ENCODE data around the gene TGFBR3. TPM values are rescaled to one million over a fixed set of nuclear protein-coding genes. Genes with fewer than 3 reads are reported as not detected.

TGFBR3 gene
- total RNA-seq, 2 experiments from 2014 or later: 31.5 to 36.6 TPM

DNA sequence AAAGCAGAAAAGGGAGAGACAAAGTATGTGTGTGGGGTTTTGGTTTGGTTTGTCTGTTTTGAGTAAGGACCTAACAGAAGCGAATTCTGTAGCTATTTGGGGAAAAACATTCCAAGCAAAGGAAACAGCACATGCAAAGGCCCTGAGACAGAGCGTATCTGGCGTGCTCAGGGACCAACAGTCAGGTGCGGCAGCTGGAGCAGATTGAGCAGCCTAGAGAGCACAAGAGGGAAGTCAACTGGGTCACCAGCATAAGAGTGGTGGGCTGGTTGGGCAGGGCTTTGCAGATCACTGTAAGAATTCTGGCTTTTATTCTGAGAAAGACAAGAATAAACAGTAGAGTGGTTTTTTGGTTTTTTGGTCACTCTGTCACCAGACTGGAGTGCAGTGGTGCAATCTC, 11.8 kb downstream of the TGFBR3 start:
- DNase-seq (no peak), ATAC-seq (ENCODE audit: poor library complexity) (no peak)
- no peaks in the 10 kb centered on the region for H3K9me3 Mint-ChIP-seq
- intact Hi-C loops (cut with DNase I, micrococcal nuclease): no loop called here
- H3K27me3 ChIP-seq (ENCODE audit: control insufficient read depth in 1 of 2, insufficient read depth in 2 of 2, low read length in 2 of 2): no peaks in the 10 kb centered on the region
- peaks cover 66% of the 10 kb centered on the region for H3K4me1 Mint-ChIP-seq (ENCODE audit: low read depth)
- H3K27me3 Mint-ChIP-seq: no peaks in the 10 kb centered on the region
- H3K27ac Mint-ChIP-seq: no peak overlapping the region
- no peak overlapping the region for H3K4me3 ChIP-seq (ENCODE audit: low read length)
- H3K4me3 Mint-ChIP-seq: no peak overlapping the region
- no peaks in the 10 kb centered on the region for H3K36me3 ChIP-seq (ENCODE audit: insufficient read depth, low read length)
- no peak overlapping the region for H3K27ac ChIP-seq (ENCODE audit: low read depth in 1 of 2, low read length in 2 of 2)
- H3K4me1 ChIP-seq (ENCODE audit: insufficient read depth, low read length): peaks cover 41% of the 10 kb centered on the region
- ChIA-PET POLR2A (interaction anchor here (0.8 kb wide), 1 partner anchor 11 kb away, joined by 3 read pairs; no protein-coding TSS in a partner anchor), CTCF (interaction anchor here (0.6 kb wide), 1 partner anchor 84 kb away, joined by 3 read pairs; no protein-coding TSS in a partner anchor)
- TF ChIP-seq, protein P1, sequence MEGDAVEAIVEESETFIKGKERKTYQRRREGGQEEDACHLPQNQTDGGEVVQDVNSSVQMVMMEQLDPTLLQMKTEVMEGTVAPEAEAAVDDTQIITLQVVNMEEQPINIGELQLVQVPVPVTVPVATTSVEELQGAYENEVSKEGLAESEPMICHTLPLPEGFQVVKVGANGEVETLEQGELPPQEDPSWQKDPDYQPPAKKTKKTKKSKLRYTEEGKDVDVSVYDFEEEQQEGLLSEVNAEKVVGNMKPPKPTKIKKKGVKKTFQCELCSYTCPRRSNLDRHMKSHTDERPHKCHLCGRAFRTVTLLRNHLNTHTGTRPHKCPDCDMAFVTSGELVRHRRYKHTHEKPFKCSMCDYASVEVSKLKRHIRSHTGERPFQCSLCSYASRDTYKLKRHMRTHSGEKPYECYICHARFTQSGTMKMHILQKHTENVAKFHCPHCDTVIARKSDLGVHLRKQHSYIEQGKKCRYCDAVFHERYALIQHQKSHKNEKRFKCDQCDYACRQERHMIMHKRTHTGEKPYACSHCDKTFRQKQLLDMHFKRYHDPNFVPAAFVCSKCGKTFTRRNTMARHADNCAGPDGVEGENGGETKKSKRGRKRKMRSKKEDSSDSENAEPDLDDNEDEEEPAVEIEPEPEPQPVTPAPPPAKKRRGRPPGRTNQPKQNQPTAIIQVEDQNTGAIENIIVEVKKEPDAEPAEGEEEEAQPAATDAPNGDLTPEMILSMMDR (IDR thresholded peaks at IDR 0.05): no peak
- H3K9me3 ChIP-seq (ENCODE audit: control insufficient read depth in 1 of 2, insufficient read depth in 1 of 2, low read length in 2 of 2): no peaks in the 10 kb centered on the region
- no peaks in the 10 kb centered on the region for H3K36me3 Mint-ChIP-seq (ENCODE audit: low read depth)

DNA sequence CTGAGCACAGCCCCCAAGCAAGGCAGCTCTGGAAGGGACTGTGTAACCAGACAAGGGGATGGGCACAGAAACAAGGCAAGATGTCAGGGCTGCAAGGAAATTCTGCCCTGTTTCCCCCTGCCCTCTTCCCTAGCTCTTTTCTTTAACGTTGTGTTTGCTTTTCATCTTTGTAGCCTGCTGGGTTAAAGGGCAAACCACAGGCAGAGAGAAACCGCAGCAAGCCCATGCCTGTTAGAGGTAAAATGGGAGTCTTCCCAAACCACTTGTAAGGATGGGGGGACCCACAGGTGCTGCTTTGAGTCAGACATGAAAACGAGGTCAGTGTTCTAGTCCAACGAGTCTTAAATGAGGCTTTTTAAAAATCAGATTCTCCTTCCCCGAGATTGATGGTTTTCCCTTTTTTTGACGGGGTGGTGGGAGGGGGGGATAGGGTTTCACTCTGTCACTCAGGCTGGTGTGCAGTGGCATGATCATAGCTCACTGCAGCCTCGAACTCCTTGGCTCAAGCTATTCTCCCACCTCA, 13.3 kb downstream of the TGFBR3 start:
- Mint-ChIP-seq H3K27ac (no peak overlapping the region), H3K4me1 (ENCODE audit: low read depth) (peaks cover 55% of the 10 kb centered on the region), H3K4me3 (peak overlapping the region; percentile 65), H3K27me3 (no peaks in the 10 kb centered on the region), H3K9me3 (no peaks in the 10 kb centered on the region), H3K36me3 (ENCODE audit: low read depth) (no peaks in the 10 kb centered on the region)
- Histone ChIP-seq H3K4me1 (ENCODE audit: insufficient read depth, low read length) (peaks cover 38% of the 10 kb centered on the region), H3K27ac (ENCODE audit: low read depth in 1 of 2, low read length in 2 of 2) (no peak overlapping the region), H3K27me3 (ENCODE audit: control insufficient read depth in 1 of 2, insufficient read depth in 2 of 2, low read length in 2 of 2) (no peaks in the 10 kb centered on the region), H3K4me3 (ENCODE audit: low read length) (no peak overlapping the region), H3K9me3 (ENCODE audit: control insufficient read depth in 1 of 2, insufficient read depth in 1 of 2, low read length in 2 of 2) (no peaks in the 10 kb centered on the region), H3K36me3 (ENCODE audit: insufficient read depth, low read length) (no peaks in the 10 kb centered on the region)
- CTCF ChIA-PET: interaction anchor here (1.3 to 3.2 kb wide), 2 partner anchors 9 to 12 kb away, joined by 4 to 12 read pairs; no protein-coding TSS in a partner anchor
- DNase-seq: peak in 6 of 14 experiments; percentile 9 to 57 (median 44)
- TF ChIP-seq, protein P1 (IDR thresholded peaks at IDR 0.05): no peak
- POLR2A ChIA-PET: interaction anchor here (1.1 to 1.2 kb wide), 2 partner anchors 13 to 68 kb away, joined by 4 read pairs; partner anchors contain the start of gene TGFBR3
- intact Hi-C loops (cut with DNase I, micrococcal nuclease): no loop called here
- peak; percentile 55 for ATAC-seq (ENCODE audit: poor library complexity)

DNA sequence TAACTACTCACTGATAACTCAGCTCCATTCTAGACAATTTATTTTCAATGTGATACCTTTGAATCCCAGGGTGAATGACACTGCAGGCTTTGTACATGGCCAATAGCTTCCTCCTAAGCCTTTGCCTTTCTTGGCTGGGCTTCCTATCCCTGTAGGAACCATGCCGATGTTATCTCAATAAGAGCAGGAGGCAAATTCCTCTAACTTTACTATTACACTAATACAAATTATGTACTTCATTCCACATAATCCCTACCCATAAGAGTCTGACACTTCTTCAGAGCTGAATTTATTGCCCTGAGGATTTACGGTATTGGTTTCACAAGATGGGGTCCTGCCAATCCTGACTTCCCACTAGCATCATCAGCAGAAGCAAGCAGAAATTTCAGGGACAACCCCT, 14.0 kb downstream of the TGFBR3 start:
- no peaks in the 10 kb centered on the region for H3K9me3 ChIP-seq (ENCODE audit: control insufficient read depth in 1 of 2, insufficient read depth in 1 of 2, low read length in 2 of 2)
- Mint-ChIP-seq H3K27ac (no peak overlapping the region), H3K4me1 (ENCODE audit: low read depth) (peaks cover 50% of the 10 kb centered on the region), H3K4me3 (no peak overlapping the region), H3K9me3 (no peaks in the 10 kb centered on the region), H3K36me3 (ENCODE audit: low read depth) (no peaks in the 10 kb centered on the region), H3K27me3 (no peaks in the 10 kb centered on the region)
- intact Hi-C loops (cut with DNase I, micrococcal nuclease): no loop called here
- DNase-seq (no peak), ATAC-seq (ENCODE audit: poor library complexity) (no peak)
- peaks cover 40% of the 10 kb centered on the region for H3K4me1 ChIP-seq (ENCODE audit: insufficient read depth, low read length)
- H3K4me3 ChIP-seq (ENCODE audit: low read length): no peak overlapping the region
- H3K27me3 ChIP-seq (ENCODE audit: control insufficient read depth in 1 of 2, insufficient read depth in 2 of 2, low read length in 2 of 2): no peaks in the 10 kb centered on the region
- CTCF ChIA-PET: interaction anchor here (1.3 to 3.2 kb wide), 2 partner anchors 9 to 12 kb away, joined by 4 to 12 read pairs; no protein-coding TSS in a partner anchor
- H3K36me3 ChIP-seq (ENCODE audit: insufficient read depth, low read length): no peaks in the 10 kb centered on the region
- no peak overlapping the region for H3K27ac ChIP-seq (ENCODE audit: low read depth in 1 of 2, low read length in 2 of 2)
- POLR2A ChIA-PET: interaction anchor here (0.6 to 1.2 kb wide), 3 partner anchors 11 to 370 kb away, joined by 3 to 4 read pairs (median 3); no protein-coding TSS in a partner anchor
- TF ChIP-seq, protein P1 (IDR thresholded peaks at IDR 0.05): no peak
